Dendritic cell treated with granulocyte-macrophage colony-stimulating factor and Interleukin-4, amounts not matched to agents 40 ng/mL and 50 ng/mL, for 4 days (primary cell): Measurements from ENCODE around the gene NAV2.

Experiments used
- H3K27ac Mint-ChIP-seq: one replicate; pipeline ENCODE4 v1.8.0; 2022; ENCODE audit warnings: mild to moderate bottlenecking, mixed read lengths
- H3K27me3 Mint-ChIP-seq: one replicate; pipeline ENCODE4 v1.8.0; 2022; ENCODE audit warnings: mild to moderate bottlenecking, mixed read lengths
- H3K36me3 Mint-ChIP-seq: one replicate; pipeline ENCODE4 v1.8.0; 2022; ENCODE audit warnings: low read depth, mixed read lengths
- H3K4me1 Mint-ChIP-seq: one replicate; pipeline ENCODE4 v1.8.0; 2022; ENCODE audit warnings: low read depth, mixed read lengths
- H3K4me3 Mint-ChIP-seq: one replicate; pipeline ENCODE4 v1.8.0; 2022; ENCODE audit warnings: mild to moderate bottlenecking, moderate library complexity, mixed read lengths
- H3K9me3 Mint-ChIP-seq: one replicate; pipeline ENCODE4 v1.8.0; 2022; ENCODE audit warnings: mixed read lengths
- intact Hi-C: fragments of 100-400 bp; cut with micrococcal nuclease; formaldehyde crosslinking; loops from one replicate; pipeline ENCODE4 v1.15.0; 2022

The NAV2 gene

DNA sequence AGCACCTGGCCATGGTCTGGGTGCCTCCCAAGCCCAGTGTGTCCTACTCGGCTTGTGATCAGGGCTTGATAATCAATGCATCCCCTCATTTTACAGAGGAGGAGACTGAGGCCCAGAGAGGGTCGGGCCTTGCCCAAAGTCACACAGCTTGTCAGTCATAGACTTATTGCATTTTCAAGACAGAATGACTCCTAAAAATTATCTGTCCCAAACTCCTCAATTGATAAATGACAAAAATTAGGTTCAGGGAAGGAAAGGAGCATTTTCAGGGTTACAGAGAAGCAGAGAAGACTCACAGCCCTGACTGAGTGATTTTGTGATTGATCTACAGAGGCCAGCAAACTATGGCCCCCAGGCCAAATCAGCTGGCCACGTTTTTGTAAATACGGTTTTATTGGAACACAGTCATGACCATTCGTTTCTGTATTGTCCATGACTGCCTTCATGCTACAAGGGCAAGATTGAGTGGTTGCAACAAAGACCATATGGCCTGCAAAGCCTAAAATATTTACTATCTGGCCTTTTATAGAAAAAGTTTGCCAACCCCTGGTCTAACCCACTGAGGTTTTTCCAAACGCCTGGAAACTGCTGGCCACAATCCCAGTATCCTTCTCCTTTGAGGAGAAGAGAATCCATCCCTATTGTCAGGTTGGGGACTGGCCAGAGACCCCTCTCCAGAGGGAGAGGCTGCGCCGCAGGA lies 35.1 kb upstream of the NAV2 start:
- intact Hi-C loops, result no loop called here
- H3K4me3 Mint-ChIP-seq, result no peak overlapping the region
- peaks cover 5% of the 10 kb centered on the region for H3K27me3 Mint-ChIP-seq
- no peaks in the 10 kb centered on the region for H3K9me3 Mint-ChIP-seq
- peaks cover 8% of the 10 kb centered on the region for H3K4me1 Mint-ChIP-seq
- H3K36me3 Mint-ChIP-seq, result no peaks in the 10 kb centered on the region
- H3K27ac Mint-ChIP-seq, result no peak overlapping the region

DNA sequence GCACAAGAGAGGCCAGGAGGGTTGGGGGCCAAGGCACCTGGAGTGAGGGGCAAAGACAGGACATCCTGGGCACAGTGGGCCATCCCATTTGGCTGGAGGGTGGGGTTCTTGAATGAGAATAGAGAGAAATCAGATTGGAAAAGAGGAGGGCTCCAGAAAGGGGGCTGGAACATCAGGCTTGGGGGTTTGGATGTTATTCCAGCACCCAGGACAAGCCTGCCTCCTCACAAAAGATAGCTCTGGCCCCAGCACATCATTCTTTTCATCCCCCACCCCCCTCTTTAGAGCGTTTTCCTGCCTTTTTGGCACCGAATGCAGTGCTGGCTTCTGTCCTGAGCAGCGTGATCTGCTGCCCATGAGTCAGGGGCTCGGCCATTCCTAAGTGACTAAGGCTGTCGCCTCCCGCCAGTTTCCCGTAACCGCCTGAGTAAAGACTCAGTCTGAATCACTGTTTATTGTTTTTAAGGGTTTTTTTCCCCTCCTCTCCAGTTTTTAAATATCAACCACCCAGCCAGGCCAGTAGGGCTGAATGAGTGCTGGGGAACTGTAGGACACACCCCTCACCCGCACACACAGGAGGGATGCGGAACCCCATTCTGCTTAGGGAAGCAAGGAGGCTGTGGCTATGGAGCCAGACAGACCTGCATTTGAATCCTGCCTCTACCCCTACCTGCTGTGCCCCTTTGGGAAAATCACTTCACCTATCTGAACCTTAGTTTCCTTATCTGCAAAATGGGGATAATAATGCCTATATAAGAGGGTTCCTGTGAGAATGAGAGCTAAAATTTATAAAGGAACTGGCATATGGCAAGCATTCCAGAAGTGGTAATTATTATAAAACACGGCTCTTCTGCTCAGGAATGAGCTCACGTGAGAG lies 32.4 kb upstream of the NAV2 start:
- no peak overlapping the region for H3K4me3 Mint-ChIP-seq
- no peak overlapping the region for H3K27ac Mint-ChIP-seq
- H3K36me3 Mint-ChIP-seq, result no peaks in the 10 kb centered on the region
- peaks cover 11% of the 10 kb centered on the region for H3K4me1 Mint-ChIP-seq
- H3K27me3 Mint-ChIP-seq, result peaks cover 5% of the 10 kb centered on the region
- intact Hi-C loops, result no loop called here
- no peaks in the 10 kb centered on the region for H3K9me3 Mint-ChIP-seq

GRCh38 chr11:19680829-19681368 lies 31.7 kb upstream of the NAV2 start:
- Mint-ChIP-seq H3K27ac (no peak overlapping the region), H3K36me3 (no peaks in the 10 kb centered on the region), H3K27me3 (peaks cover 5% of the 10 kb centered on the region), H3K4me1 (peaks cover 10% of the 10 kb centered on the region), H3K9me3 (no peaks in the 10 kb centered on the region), H3K4me3 (no peak overlapping the region)
- intact Hi-C loops, result no loop called here

GRCh38 chr11:19683141-19683805 lies 29.4 kb upstream of the NAV2 start:
- H3K27me3 Mint-ChIP-seq, result peaks cover 6% of the 10 kb centered on the region
- intact Hi-C loops, result no loop called here
- H3K9me3 Mint-ChIP-seq, result no peaks in the 10 kb centered on the region
- H3K36me3 Mint-ChIP-seq, result no peaks in the 10 kb centered on the region
- no peak overlapping the region for H3K4me3 Mint-ChIP-seq
- H3K27ac Mint-ChIP-seq, result no peak overlapping the region
- H3K4me1 Mint-ChIP-seq, result peaks cover 10% of the 10 kb centered on the region

DNA sequence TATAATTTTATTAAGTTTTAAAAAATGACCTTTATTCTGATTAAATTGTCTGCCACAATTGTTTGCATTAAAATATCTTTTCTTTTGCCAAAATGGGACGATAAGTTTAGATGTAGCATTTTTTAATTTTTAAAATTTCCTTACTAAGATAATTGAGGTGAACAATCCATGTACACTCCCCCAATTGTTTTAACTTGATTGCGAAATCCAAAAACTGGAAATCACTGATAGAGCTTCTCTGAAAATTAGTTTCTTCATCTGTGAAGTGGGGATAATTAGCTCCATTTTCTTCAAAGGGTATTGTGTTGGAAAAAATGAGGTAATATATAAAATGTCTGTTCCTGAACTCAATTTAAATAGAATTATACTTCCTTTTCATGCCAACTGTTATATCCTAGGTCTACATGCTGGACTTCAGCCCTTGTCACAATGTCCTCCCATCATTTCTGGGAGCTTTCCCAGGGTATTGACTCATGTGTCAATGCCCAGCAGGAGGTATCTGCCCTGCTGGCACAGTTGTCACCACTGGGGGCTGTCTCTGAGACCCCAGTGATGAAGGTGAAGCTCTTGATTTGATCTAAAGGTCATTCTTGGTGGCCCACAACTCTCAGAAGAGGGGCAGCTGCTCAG lies 28.7 kb upstream of the NAV2 start:
- Mint-ChIP-seq H3K27ac (no peak overlapping the region), H3K27me3 (peaks cover 8% of the 10 kb centered on the region), H3K4me1 (peaks cover 10% of the 10 kb centered on the region), H3K4me3 (no peak overlapping the region), H3K36me3 (no peaks in the 10 kb centered on the region), H3K9me3 (no peaks in the 10 kb centered on the region)
- intact Hi-C loops, result no loop called here

DNA sequence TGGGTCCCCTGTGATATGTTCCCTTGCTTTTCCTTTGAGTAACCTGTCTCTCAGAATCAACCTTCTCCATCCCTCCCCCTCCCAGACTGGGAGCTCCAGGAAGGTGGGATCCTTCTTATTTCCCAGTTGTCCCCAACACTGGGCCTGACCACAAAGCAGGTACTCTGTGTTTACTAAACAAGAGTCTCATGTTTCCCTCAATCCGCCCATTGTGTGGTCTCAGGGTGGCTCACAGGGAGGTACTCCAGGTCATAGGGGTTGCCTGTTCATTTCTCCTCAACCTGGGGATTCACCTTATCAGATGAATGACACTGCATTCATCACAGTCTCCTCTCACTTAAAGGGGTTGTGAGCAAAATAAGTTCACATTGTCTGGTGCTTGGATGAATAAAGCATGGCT lies 26.4 kb upstream of the NAV2 start:
- intact Hi-C loops, result no loop called here
- no peaks in the 10 kb centered on the region for H3K36me3 Mint-ChIP-seq
- peaks cover 7% of the 10 kb centered on the region for H3K27me3 Mint-ChIP-seq
- H3K27ac Mint-ChIP-seq, result no peak overlapping the region
- no peak overlapping the region for H3K4me3 Mint-ChIP-seq
- H3K4me1 Mint-ChIP-seq, result peaks cover 10% of the 10 kb centered on the region
- no peaks in the 10 kb centered on the region for H3K9me3 Mint-ChIP-seq

DNA sequence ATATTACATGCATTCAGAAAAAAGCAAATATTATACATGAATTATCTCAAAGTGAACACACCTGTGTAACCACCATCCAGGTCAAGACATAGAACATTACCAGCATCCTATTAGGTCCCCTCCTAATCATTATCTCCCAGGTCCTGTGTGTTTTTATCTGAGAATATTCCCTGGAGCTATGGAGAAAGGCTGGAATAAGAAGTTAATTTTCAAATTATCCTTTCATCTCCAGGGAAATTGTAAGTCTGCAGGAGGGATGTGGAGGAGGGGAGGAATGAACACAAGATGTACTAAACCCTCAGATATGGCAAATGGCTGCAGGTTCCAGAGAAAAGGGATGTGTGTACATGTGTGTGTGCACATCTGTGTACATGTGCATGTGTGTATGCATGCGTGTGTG lies 25.2 kb upstream of the NAV2 start:
- Mint-ChIP-seq H3K36me3 (no peaks in the 10 kb centered on the region), H3K4me3 (no peak overlapping the region), H3K27me3 (peaks cover 7% of the 10 kb centered on the region), H3K4me1 (peaks cover 10% of the 10 kb centered on the region), H3K9me3 (no peaks in the 10 kb centered on the region), H3K27ac (no peak overlapping the region)
- intact Hi-C loops, result no loop called here

DNA sequence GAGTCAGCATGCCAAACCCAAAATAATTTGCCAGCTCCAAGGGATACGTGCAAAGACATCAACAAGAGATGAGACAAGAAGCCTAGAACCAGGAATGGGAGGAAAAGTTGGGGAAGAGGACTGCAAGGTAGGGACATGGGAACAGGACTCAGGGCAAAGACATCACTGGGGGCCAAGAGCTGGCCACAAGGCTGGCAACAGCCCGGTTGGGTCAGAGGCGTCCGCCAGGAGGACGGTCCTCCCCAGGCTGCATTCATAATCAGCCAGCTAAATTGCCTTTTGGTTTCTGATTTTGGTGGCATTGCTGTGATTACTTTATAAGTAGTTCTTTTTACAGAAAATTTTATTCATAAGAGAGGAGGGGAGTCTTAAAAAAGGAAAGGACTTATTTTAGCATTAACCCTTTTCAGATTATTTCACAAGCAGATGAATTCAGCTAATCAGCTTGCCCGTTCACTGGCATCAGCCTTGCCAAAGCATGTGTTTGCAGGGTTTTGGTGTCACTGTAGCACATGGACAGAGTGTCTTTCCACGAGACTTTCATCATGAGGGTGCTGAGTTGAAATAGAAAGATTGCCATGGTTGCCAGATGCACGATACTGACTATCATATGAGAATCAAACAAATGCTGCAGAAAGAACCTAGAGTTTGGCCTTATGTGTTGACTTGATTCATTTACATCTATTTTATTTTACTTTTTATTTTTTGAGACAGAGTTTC lies 23.2 kb upstream of the NAV2 start:
- Mint-ChIP-seq H3K36me3 (no peaks in the 10 kb centered on the region), H3K4me1 (no peaks in the 10 kb centered on the region), H3K27me3 (peaks cover 7% of the 10 kb centered on the region), H3K9me3 (no peaks in the 10 kb centered on the region), H3K4me3 (no peak overlapping the region), H3K27ac (no peak overlapping the region)
- intact Hi-C loops, result no loop called here

GRCh38 chr11:19690885-19691284 lies 21.8 kb upstream of the NAV2 start:
- no peaks in the 10 kb centered on the region for H3K4me1 Mint-ChIP-seq
- H3K27ac Mint-ChIP-seq, result no peak overlapping the region
- no peaks in the 10 kb centered on the region for H3K9me3 Mint-ChIP-seq
- H3K4me3 Mint-ChIP-seq, result no peak overlapping the region
- peaks cover 7% of the 10 kb centered on the region for H3K27me3 Mint-ChIP-seq
- intact Hi-C loops, result no loop called here
- H3K36me3 Mint-ChIP-seq, result no peaks in the 10 kb centered on the region

GRCh38 chr11:19691815-19692500 lies 20.7 kb upstream of the NAV2 start:
- intact Hi-C loops, result no loop called here
- Mint-ChIP-seq H3K4me3 (no peak overlapping the region), H3K27me3 (peaks cover 7% of the 10 kb centered on the region), H3K27ac (no peak overlapping the region), H3K36me3 (no peaks in the 10 kb centered on the region), H3K4me1 (no peaks in the 10 kb centered on the region), H3K9me3 (no peaks in the 10 kb centered on the region)

GRCh38 chr11:19693146-19693545 lies 19.5 kb upstream of the NAV2 start:
- H3K27me3 Mint-ChIP-seq, result peaks cover 5% of the 10 kb centered on the region
- no peak overlapping the region for H3K4me3 Mint-ChIP-seq
- H3K36me3 Mint-ChIP-seq, result no peaks in the 10 kb centered on the region
- no peaks in the 10 kb centered on the region for H3K9me3 Mint-ChIP-seq
- no peaks in the 10 kb centered on the region for H3K4me1 Mint-ChIP-seq
- H3K27ac Mint-ChIP-seq, result no peak overlapping the region
- intact Hi-C loops, result no loop called here

- no peaks in the 10 kb centered on the region for H3K4me1 Mint-ChIP-seq
- intact Hi-C loops, result no loop called here
- no peak overlapping the region for H3K27ac Mint-ChIP-seq
- H3K4me3 Mint-ChIP-seq, result no peak overlapping the region
- no peaks in the 10 kb centered on the region for H3K27me3 Mint-ChIP-seq
- H3K36me3 Mint-ChIP-seq, result no peaks in the 10 kb centered on the region
- no peaks in the 10 kb centered on the region for H3K9me3 Mint-ChIP-seq
Observed at GRCh38 chr11:19694796-19695345, 17.8 kb upstream of the NAV2 start.

DNA sequence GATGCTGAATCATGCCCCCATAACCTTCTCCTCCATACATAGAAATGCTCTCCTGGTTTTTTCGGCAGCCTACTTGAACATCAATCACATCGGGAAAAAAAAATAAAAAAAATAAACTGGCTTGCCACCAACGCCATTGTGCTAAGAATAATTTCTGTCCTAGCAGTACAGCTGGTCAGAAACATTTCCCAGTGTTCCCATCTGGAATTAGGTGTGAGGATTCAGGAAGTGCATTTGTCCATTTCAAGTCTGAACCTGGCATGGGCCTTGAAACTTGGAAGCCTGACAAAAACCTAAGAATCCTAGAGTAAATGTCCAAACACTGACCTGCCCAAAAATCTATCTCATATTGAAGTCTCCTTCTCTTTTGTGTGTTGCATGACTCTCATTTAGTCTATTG lies 16.6 kb upstream of the NAV2 start:
- Mint-ChIP-seq H3K4me3 (no peak overlapping the region), H3K27me3 (no peaks in the 10 kb centered on the region), H3K27ac (no peak overlapping the region), H3K9me3 (no peaks in the 10 kb centered on the region), H3K4me1 (no peaks in the 10 kb centered on the region), H3K36me3 (no peaks in the 10 kb centered on the region)
- intact Hi-C loops, result no loop called here
